K562 (cell line): ENCODE measurements around the gene INA. TPM values are rescaled to one million over a fixed set of nuclear protein-coding genes. Genes with fewer than 3 reads are reported as not detected.

Source experiments
- ATAC-seq: fragments of 200-7000 bp; cut with Tn5 transposase; 3 replicates; pipeline ENCODE4 v1.9.1; 2020; ENCODE audit warnings: moderate library complexity
- BruUV-seq: library from RNA; stranded (reverse); fragments of 400-500 nt; replicated peaks from 2 replicates; lab custom pipeline; 2021; lab: Mats Ljungman, UMichigan
- CTCF ChIA-PET: fragments of 300-600 bp; formaldehyde crosslinking; extraction: SDS; loops from one replicate; lab custom pipeline; 2021; ENCODE audit warnings: low intra/inter-chr PET ratio; lab: Yijun Ruan, JAX
- POLR2A ChIA-PET: fragments of 300-600, 350-650 bp; sonication (Branson Sonifier 250); formaldehyde crosslinking; extraction: SDS; loops from one replicate; lab custom pipeline; 2021; ENCODE audit warnings: antibody characterized with exemption, inconsistent platforms; lab: Yijun Ruan, JAX
- DNase-seq, 4 experiments: peaks; one replicate each; pipeline versions ENCODE4 v3.0.0 to v3.0.0-alpha.2; 2011 to 2018; ENCODE audit warnings: low spot score in 3 of 4, mixed read lengths in 3 of 4; ENCODE audit errors: extremely low read depth in 1 of 4
- FAIRE-seq: peaks from 2 replicates; lab custom pipeline; 2011; peaks lifted over from hg19 to GRCh38; lab: Jason Lieb, UNC
- H2AFZ ChIP-seq: 2 replicates; pipeline ENCODE4 v1.6.0; 2011; ENCODE audit warnings: low read depth, low read length, control low read depth, inconsistent platforms
- H3K27ac ChIP-seq: fragments of 200-600 bp; 3 replicates; pipeline ENCODE4 v1.8.0; 2011; ENCODE audit warnings: low read depth, mild to moderate bottlenecking, control low read depth, inconsistent platforms, low read length, moderate library complexity, mixed read lengths; ENCODE audit errors: extremely low read depth
- H3K27me3 ChIP-seq, 2 experiments: fragments of 300-600 bp in 1 of 2; 2 replicates in 1 of 2; 3 replicates in 1 of 2; pipeline versions ENCODE4 v1.6.0 to v1.8.0; 2011; ENCODE audit warnings: inconsistent platforms in 2 of 2, low read length in 2 of 2, mild to moderate bottlenecking in 1 of 2, mixed read lengths in 1 of 2, moderate library complexity in 1 of 2; ENCODE audit not compliant: control insufficient read depth in 2 of 2, insufficient read depth in 2 of 2
- H3K36me3 ChIP-seq: fragments of 300-600 bp; 3 replicates; pipeline ENCODE4 v1.8.0; 2011; ENCODE audit warnings: mild to moderate bottlenecking, low read length, inconsistent platforms; ENCODE audit not compliant: control insufficient read depth, insufficient read depth
- H3K4me1 ChIP-seq, 2 experiments: fragments of 200-600 bp in 1 of 2; replicated peaks in 1 of 2; 2 replicates in 1 of 2; 3 replicates in 1 of 2; pipeline versions ENCODE4 v1.5.1 to v1.8.0; 2011; ENCODE audit warnings: inconsistent platforms in 2 of 2, low read length in 2 of 2, mild to moderate bottlenecking in 1 of 2, mixed read lengths in 1 of 2, moderate library complexity in 1 of 2; ENCODE audit not compliant: control insufficient read depth in 2 of 2, insufficient read depth in 2 of 2
- H3K4me2 ChIP-seq: 2 replicates; pipeline ENCODE4 v1.6.1; 2011; ENCODE audit warnings: low read length, control low read depth, inconsistent platforms, mixed read lengths; ENCODE audit not compliant: insufficient read depth
- H3K4me3 ChIP-seq: fragments of 200-600 bp; sonication (generic), shearing (Covaris generic); 2 replicates; pipeline ENCODE4 v1.5.1; 2016; ENCODE audit warnings: control low read depth, inconsistent platforms
- H3K79me2 ChIP-seq: fragments of 200-600 bp; 3 replicates; pipeline ENCODE4 v1.8.0; 2011; ENCODE audit warnings: low read length, inconsistent platforms; ENCODE audit not compliant: control insufficient read depth, insufficient read depth
- H3K9ac ChIP-seq, 2 experiments: 2 replicates each; pipeline versions ENCODE4 v1.6.0 to v1.6.1; 2011; ENCODE audit warnings: low read depth in 2 of 2, low read length in 2 of 2, control low read depth in 1 of 2, inconsistent platforms in 1 of 2, mild to moderate bottlenecking in 1 of 2, mixed read lengths in 1 of 2; ENCODE audit not compliant: insufficient read depth in 1 of 2
- H3K9me1 ChIP-seq: one replicate; pipeline ENCODE4 v1.6.0; 2011; ENCODE audit warnings: inconsistent platforms, mild to moderate bottlenecking, low read length, moderate library complexity; ENCODE audit not compliant: control insufficient read depth, insufficient read depth
- H3K9me3 ChIP-seq: replicated peaks from 2 replicates; pipeline ENCODE4 v1.5.1; 2011; ENCODE audit warnings: low read depth, low read length, inconsistent platforms; ENCODE audit not compliant: control insufficient read depth, insufficient read depth
- H4K20me1 ChIP-seq: replicated peaks from 2 replicates; pipeline ENCODE4 v1.6.1; 2011; ENCODE audit warnings: low read length, inconsistent platforms, mixed read lengths; ENCODE audit not compliant: control insufficient read depth, insufficient read depth
- CCAR2 ChIP-seq: fragments of 200-400 bp; formaldehyde crosslinking; IDR thresholded peaks from 2 replicates; pipeline ENCODE4 v1.6.1; 2017; ENCODE audit warnings: mild to moderate bottlenecking, low read depth, low read length
- MYC ChIP-seq, 2 experiments: fragments of 250-450 bp in 1 of 2; sonication (Bioruptor Pico) in 1 of 2; IDR thresholded peaks; 2 replicates each; pipeline versions ENCODE4 v1.5.1 to v1.6.1; 2012 to 2021; ENCODE audit warnings: low read depth in 2 of 2, borderline replicate concordance in 1 of 2, improper control_type of control experiment in 1 of 2, low read length in 1 of 2, mild to moderate bottlenecking in 1 of 2, moderate library complexity in 1 of 2
- PHF21A ChIP-seq: fragments of 450-650 bp; IDR thresholded peaks from 2 replicates; pipeline ENCODE4 v1.6.1; 2017; ENCODE audit warnings: low read depth, borderline replicate concordance
- REST ChIP-seq, 2 experiments: fragments of 450-650 bp; formaldehyde crosslinking in 1 of 2; IDR thresholded peaks; 2 replicates each; pipeline versions ENCODE4 v1.4.0 to v1.6.1; 2014 to 2020; ENCODE audit warnings: mild to moderate bottlenecking in 2 of 2, borderline replicate concordance in 1 of 2, low read depth in 1 of 2
- RFX7 ChIP-seq: fragments of 250-450 bp; sonication (Bioruptor Pico); IDR thresholded peaks from 2 replicates; pipeline ENCODE4 v1.5.1; 2021; ENCODE audit warnings: mild to moderate bottlenecking
- SPI1 ChIP-seq: IDR thresholded peaks from 2 replicates; pipeline ENCODE4 v1.6.1; 2011; ENCODE audit warnings: low read depth, low read length, control low read depth, borderline replicate concordance
- TFAP4 ChIP-seq: sonication (generic); formaldehyde crosslinking; IDR thresholded peaks from 2 replicates; pipeline ENCODE4 v1.8.0; 2022; ENCODE audit warnings: missing genetic modification reagents, mild to moderate bottlenecking, moderate library complexity, borderline replicate concordance
- ZNF561 ChIP-seq: fragments of 450-650 bp; formaldehyde crosslinking; conservative IDR thresholded peaks from 2 replicates; pipeline ENCODE4 v1.4.0; 2020; ENCODE audit warnings: mild to moderate bottlenecking, moderate library complexity
- ZNF77 ChIP-seq: fragments of 250-450 bp; sonication (Bioruptor Pico); IDR thresholded peaks from 2 replicates; pipeline ENCODE4 v1.5.0; 2020
- ZNF778 ChIP-seq: fragments of 450-650 bp; formaldehyde crosslinking; IDR thresholded peaks from 2 replicates; pipeline ENCODE4 v1.4.0; 2020; ENCODE audit warnings: mild to moderate bottlenecking, moderate library complexity
- WGBS: fragments of 100-300 bp; shearing (Covaris generic); methylation state at CpG from one replicate; pipeline ENCODE4 v1.1.6; 2016; ENCODE audit warnings: low coverage, mixed read lengths; ENCODE audit not compliant: insufficient coverage; ENCODE audit errors: missing lambda C conversion rate; 5-methylcytosine and 5-hydroxymethylcytosine counted together
- in situ Hi-C: fragments of 300-500 bp; cut with MboI; formaldehyde crosslinking; loops from 4 replicates; pipeline ENCODE4 v1.15.0; 2018; ENCODE audit warnings: inconsistent platforms, mixed read lengths
- intact Hi-C: fragments of 100-400 bp; cut with micrococcal nuclease; formaldehyde crosslinking; loops from 2 replicates; pipeline ENCODE4 v1.14.2; 2022
- polyA plus RNA-seq, 8 experiments: library from polyadenylated mRNA; depleted of rRNA in 4 of 8; stranded (reverse) in 5 of 8; unstranded in 3 of 8; fragments of >200 nt; fragmentation: Nextera tagmentation in 2 of 8; fragmentation: Illumina TruSeq in 1 of 8; extraction: Ambion mirVana in 2 of 8; extraction: Trizol in 1 of 8; gene quantifications; 2 replicates each; pipeline versions ENCODE4 v1.2.1 to v1.2.3, GENCODE V29; 2011 to 2014; ENCODE audit warnings: inconsistent platforms in 1 of 8, missing spikeins in 1 of 8
- total RNA-seq, 7 experiments: library from RNA; depleted of rRNA in 6 of 7; stranded (reverse); fragments of >200 nt in 6 of 7; fragmentation: Illumina TruSeq in 2 of 7; extraction: Trizol in 2 of 7; gene quantifications; 2 replicates each; pipeline versions ENCODE4 v1.2.1 to v1.2.3, GENCODE V29; 2011 to 2021; ENCODE audit warnings: low replicate concordance in 1 of 7

INA gene
- total and polyA plus RNA-seq, 9 of the 15 experiments (the other 6 are each of a cell fraction or from before 2014, with no cell fraction given) = not detected

GRCh38 chr10:103244666-103245271, 32.2 kb upstream of the INA start:
- POLR2A ChIA-PET = interaction anchor here (0.7 to 1.1 kb wide), 2 partner anchors 29 to 419 kb away, joined by 3 read pairs; no protein-coding TSS in a partner anchor
- in situ Hi-C loops = loop anchor here (5.0 to 10.0 kb wide), 3 partner anchors 160 to 410 kb away; partner anchors contain the start of genes CNNM2 and CYP17A1
- TF ChIP-seq REST (IDR thresholded peaks at IDR 0.05; ENCODE audit: borderline replicate concordance) = peak; percentile 74
- TF ChIP-seq REST (CRISPR knock-in tag; IDR thresholded peaks at IDR 0.05; ENCODE audit: low read depth) = no peak
- no peak for TF ChIP-seq ZNF561
- no peak for TF ChIP-seq TFAP4
- no peak for TF ChIP-seq CCAR2
- TF ChIP-seq MYC (IDR thresholded peaks at IDR 0.05; ENCODE audit: low read depth, low read length) = no peak
- TF ChIP-seq MYC (CRISPR knock-in tag; IDR thresholded peaks at IDR 0.05; ENCODE audit: borderline replicate concordance, low read depth) = no peak
- no peak for TF ChIP-seq ZNF778 (CRISPR knock-in tag)
- TF ChIP-seq PHF21A = no peak
- peak; percentile 19; the same call in 1 of the 2 replicates for TF ChIP-seq SPI1
- no peak for TF ChIP-seq RFX7 (CRISPR knock-in tag)
- TF ChIP-seq ZNF77 = no peak

More at GRCh38 chr10:103244666-103245271, 32.2 kb upstream of the INA start:
- Histone ChIP-seq H4K20me1 (no peaks in the 10 kb centered on the region), H3K4me2 (no peak overlapping the region), H3K9me1 (no peaks in the 10 kb centered on the region), H3K9me3 (no peaks in the 10 kb centered on the region), H3K27me3 (no peaks in the 10 kb centered on the region), H2AFZ (no peak overlapping the region), H3K9ac (no peak overlapping the region), H3K36me3 (no peaks in the 10 kb centered on the region), H3K4me3 (no peak overlapping the region), H3K27ac (no peak overlapping the region), H3K79me2 (no peaks in the 10 kb centered on the region), H3K4me1 (no peaks in the 10 kb centered on the region)
- CTCF ChIA-PET = interaction anchor here (0.6 to 1.6 kb wide), 5 partner anchors 119 to 515 kb away, joined by 3 to 12 read pairs (median 4); partner anchors contain the start of gene CNNM2
- FAIRE-seq (peak; percentile 95), DNase-seq (peak; percentile 72 to 76 (median 74)), ATAC-seq (peak; percentile 94)
- intact Hi-C loops = loop anchor here (1.0 to 5.0 kb wide), 4 partner anchors 52 to 517 kb away; partner anchors contain the start of genes CNNM2 and NT5C2
- 7% methylated on average over 6 of the region's 9 CpGs for WGBS
- BruUV-seq = no TSS peak
